Uterine smooth muscle cell (primary cell): ENCODE measurements around the gene RAB17. TPM values are rescaled to one million over a fixed set of nuclear protein-coding genes. Genes with fewer than 3 reads are reported as not detected.

Source experiments
- total RNA-seq: library from RNA; depleted of rRNA; stranded (reverse); fragments of >200 nt; gene quantifications from 2 replicates; pipeline ENCODE4 v1.2.3, GENCODE V29; 2014

Gene RAB17, protein sequence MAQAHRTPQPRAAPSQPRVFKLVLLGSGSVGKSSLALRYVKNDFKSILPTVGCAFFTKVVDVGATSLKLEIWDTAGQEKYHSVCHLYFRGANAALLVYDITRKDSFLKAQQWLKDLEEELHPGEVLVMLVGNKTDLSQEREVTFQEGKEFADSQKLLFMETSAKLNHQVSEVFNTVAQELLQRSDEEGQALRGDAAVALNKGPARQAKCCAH
- total RNA-seq = 0.11 and 0.12 TPM in 2 replicates

DNA sequence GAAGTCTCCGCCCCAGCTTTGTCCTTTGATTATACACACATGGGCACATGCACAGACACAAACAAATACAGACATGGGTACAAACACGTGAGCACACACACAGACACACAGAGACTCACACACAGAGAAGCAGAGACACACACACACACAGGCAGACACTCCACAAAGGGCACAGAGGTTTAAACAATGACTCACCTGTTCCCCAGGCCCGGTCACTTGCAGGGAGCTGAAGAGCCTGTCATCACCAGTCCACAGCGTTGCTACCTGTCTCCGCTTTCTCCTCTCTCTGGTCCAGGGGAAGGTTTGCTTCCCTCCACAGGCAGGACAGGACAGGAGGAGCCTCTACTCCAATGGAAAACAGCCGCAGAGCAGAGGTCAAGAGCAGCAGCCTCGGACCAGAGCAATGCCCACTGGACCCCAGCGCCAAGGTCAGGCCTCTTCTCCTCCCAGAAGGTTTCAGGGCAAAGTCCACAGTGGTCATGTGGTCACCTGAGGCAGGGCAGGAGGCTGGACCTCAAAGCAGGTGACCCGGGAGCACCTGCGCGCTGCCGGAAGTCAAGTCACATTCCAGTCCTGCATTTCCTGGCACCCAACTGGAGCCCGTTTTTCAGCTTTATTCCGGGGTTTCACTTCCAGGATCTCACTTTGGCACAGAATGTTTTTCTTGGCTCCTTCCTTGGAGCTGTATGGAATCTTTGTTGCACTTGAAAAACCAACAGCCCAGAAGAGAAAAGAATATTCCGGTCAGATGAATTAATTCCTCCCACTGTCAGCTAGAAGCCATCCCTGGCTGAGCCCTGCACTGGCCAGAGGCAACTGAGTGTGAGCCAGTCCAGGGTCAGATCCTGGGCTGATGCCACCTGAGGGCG lies at the start of gene RAB17:
Gene RAB17 (minus strand): TSS at position 463 of the 869 bp plus-strand sequence. CDS start 4,580 bp downstream, outside the sequence.

DNA sequence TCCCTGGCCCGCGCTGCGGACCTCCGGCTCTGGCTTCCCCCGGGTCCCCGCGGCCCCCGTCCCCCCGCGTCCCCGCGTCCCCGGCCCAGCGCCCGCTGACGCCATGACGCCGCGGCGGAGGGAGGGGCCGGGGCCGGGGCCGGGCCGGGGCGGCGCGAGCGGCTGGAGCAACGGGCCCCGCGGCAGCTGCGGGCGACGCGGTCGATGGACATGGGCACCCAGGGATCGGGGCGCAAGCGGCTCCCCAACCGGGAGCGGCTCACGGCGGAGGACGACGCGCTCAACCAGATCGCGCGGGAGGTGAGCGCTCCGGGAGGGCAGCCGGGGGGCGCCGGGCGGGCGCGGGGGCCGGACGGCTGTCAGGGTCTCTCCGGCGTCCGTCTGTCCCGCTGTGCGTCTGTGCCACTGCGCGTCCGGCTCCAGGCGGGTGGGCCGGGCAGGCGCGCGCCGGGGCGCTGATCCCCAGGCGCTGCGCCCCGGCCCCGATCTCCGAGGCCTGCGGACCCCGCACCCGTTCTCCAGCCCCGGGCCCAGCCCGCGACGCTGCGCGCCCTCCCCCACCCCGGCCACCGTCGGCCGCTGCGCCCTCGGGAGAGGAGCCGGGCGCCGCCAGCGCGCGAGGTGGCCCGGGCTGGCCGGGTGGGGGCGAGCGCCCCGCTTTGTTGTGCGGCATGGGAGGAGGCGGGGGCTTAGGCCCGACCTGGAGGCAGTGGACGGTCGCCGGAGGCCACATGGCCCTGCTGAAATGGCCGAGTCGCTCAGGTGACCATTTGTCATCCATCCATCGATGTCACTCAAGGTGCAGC lies 37.1 kb upstream of the RAB17 start, which contains the start of gene LRRFIP1:
Gene LRRFIP1 (plus strand): TSS at position 147 of the 806 bp plus-strand sequence. CDS start 58 bp downstream, at position 205.

DNA sequence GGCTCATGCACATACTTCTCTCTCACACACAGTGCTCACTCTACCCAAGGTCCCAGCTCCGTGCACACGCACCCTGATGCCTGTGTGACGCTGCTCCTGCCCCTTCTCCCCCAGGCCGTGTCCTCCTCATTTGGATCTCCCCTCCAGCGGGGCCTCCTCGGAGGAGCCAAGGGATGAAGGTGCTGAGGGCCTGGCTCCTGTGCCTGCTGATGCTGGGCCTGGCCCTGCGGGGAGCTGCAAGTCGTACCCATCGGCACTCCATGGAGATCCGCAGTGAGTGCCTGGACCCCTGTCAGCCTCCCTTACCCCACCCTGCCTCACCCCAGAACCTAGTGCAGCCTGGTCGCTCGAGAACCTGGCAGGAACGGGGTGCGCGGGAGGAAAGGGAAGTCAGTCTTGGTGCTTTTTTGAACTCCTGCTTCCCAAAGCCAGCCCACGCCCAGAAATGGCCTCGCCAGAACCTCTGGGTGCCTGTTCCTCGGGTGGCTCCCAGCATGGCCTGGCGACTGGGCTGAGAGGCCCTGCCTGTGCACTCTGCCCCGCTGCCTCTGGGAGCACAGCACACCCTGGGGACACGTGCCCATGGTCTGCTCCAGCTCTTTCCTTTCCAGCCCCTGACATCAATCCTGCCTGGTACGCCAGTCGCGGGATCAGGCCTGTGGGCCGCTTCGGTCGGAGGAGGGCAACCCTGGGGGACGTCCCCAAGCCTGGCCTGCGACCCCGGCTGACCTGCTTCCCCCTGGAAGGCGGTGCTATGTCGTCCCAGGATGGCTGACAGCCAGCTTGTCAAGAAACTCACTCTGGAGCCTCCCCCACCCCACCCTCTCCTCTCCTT lies 23.9 kb downstream of the RAB17 start, which contains the start of gene PRLH:
Gene PRLH (plus strand): TSS at position 174 of the 835 bp plus-strand sequence. CDS start 0 bp downstream, at position 174.

Other genes with a start within 250 kb of the RAB17 start
- 1,986 and 2,978 TPM in 2 replicates for gene COL6A3, start 176.6 kb downstream of the RAB17 start, total RNA-seq
- gene MLPH, start 103.5 kb downstream of the RAB17 start, total RNA-seq = 29.1 and 110 TPM in 2 replicates
- not detected in 2 replicates for gene PRLH, start 24.2 kb downstream of the RAB17 start, total RNA-seq
- 82.4 and 102 TPM in 2 replicates for gene LRRFIP1, start 36.9 kb upstream of the RAB17 start, total RNA-seq
- 0.25 and 0.33 TPM in 2 replicates for gene RBM44, start 208.0 kb upstream of the RAB17 start, total RNA-seq